Fibroblast of villous mesenchyme (primary cell): ENCODE data around the gene KMT2A. TPM values are rescaled to one million over a fixed set of nuclear protein-coding genes. Genes with fewer than 3 reads are reported as not detected.

Source experiments
- DNase-seq: peaks from one replicate; pipeline ENCODE4 v3.0.0-alpha.2; 2010; ENCODE audit warnings: low read depth
- H3K4me3 ChIP-seq: 2 replicates; pipeline ENCODE4 v1.5.1; 2011; ENCODE audit warnings: low read depth, mild to moderate bottlenecking, low read length
- CTCF ChIP-seq: IDR thresholded peaks from 2 replicates; pipeline ENCODE4 v1.5.1; 2012; ENCODE audit warnings: low read depth, mild to moderate bottlenecking, low read length; ENCODE audit not compliant: insufficient read depth
- total RNA-seq: library from RNA; depleted of rRNA; stranded (reverse); fragments of >200 nt; gene quantifications from 2 replicates; pipeline ENCODE4 v1.2.3, GENCODE V29; 2012

Gene KMT2A
- total RNA-seq, 1 donor, result 47.1 TPM

GRCh38 chr11:118570787-118571186 lies 134.5 kb downstream of the KMT2A start:
- no peak overlapping the region for H3K4me3 ChIP-seq
- DNase-seq, result no peak
- TF ChIP-seq CTCF, result no peak

- peak; percentile 59 for DNase-seq
- peak overlapping the region; percentile 95 for H3K4me3 ChIP-seq
Observed at GRCh38 chr11:118571701-118572060, 135.4 kb downstream of the KMT2A start.

- H3K4me3 ChIP-seq, result peak within 1 kb of the TSS; percentile 95
- DNase-seq, result peak; percentile 87
- no peak for TF ChIP-seq CTCF
Observed at GRCh38 chr11:118572061-118572980, 136.0 kb downstream of the KMT2A start, which contains the start of gene ARCN1. ARCN1 (plus strand) TSS chr11:118572409; CDS start chr11:118572548, 139 bp downstream.

- peak; percentile 75 for DNase-seq
- H3K4me3 ChIP-seq, result peak overlapping the region; percentile 95
- no peak for TF ChIP-seq CTCF
Observed at GRCh38 chr11:118572981-118573550, 136.8 kb downstream of the KMT2A start.

GRCh38 chr11:118574636-118575035 lies 138.3 kb downstream of the KMT2A start:
- TF ChIP-seq CTCF, result no peak
- peak overlapping the region; percentile 95 for H3K4me3 ChIP-seq
- DNase-seq, result no peak

Other genes starting within 250 kb of the KMT2A start
- gene JAML, start 211.5 kb upstream of the KMT2A start, total RNA-seq, result not detected in 2 replicates
- 0.32 and 0.86 TPM in 2 replicates for gene MPZL3, start 184.1 kb upstream of the KMT2A start, total RNA-seq
- not detected in 2 replicates for gene MPZL2, start 172.2 kb upstream of the KMT2A start, total RNA-seq
- gene CD3E, start 131.8 kb upstream of the KMT2A start, total RNA-seq, result not detected in 2 replicates
- gene CD3D, start 93.8 kb upstream of the KMT2A start, total RNA-seq, result not detected in 2 replicates
- not detected in 2 replicates for gene CD3G, start 92.1 kb upstream of the KMT2A start, total RNA-seq
- 50.3 and 58.3 TPM in 2 replicates for gene UBE4A, start 76.9 kb upstream of the KMT2A start, total RNA-seq
- 34.1 and 44.0 TPM in 2 replicates for gene ATP5MG, start 34.9 kb upstream of the KMT2A start, total RNA-seq
- 0.97 and 1.7 TPM in 2 replicates for gene TTC36, start 91.0 kb downstream of the KMT2A start, total RNA-seq
- 25.8 and 35.4 TPM in 2 replicates for gene TMEM25, start 94.7 kb downstream of the KMT2A start, total RNA-seq
- gene IFT46, start 129.4 kb downstream of the KMT2A start, total RNA-seq, result 22.9 and 27.2 TPM in 2 replicates
- 180 and 248 TPM in 2 replicates for gene ARCN1, start 135.9 kb downstream of the KMT2A start, total RNA-seq
- 129 and 132 TPM in 2 replicates for gene PHLDB1, start 171.1 kb downstream of the KMT2A start, total RNA-seq
- gene TREH, start 243.2 kb downstream of the KMT2A start, total RNA-seq, result not detected in 2 replicates